ENCODE results near the gene NLGN2.
A peak's percentile ranks its signal among the peaks of the same experiment; 100 is the strongest.
"Not testable (repeated sequence)": the region's sequence is repeated elsewhere in the genome, so short reads cannot be mapped to it uniquely, and the experiment has no call there.

The NLGN2 gene

GRCh38 chr17:7407485-7408251 lies at the start of gene NLGN2:
TSS of gene NLGN2 (plus strand) at chr17:7407845. CDS start at chr17:7408256, 411 bp downstream.
- H3K4me3 ChIP-seq (ENCODE audit: low read depth, low read length), result peak within 1 kb of the TSS; percentile 18

GRCh38 chr17:7361906-7362305 lies 45.7 kb upstream of the NLGN2 start:
- no peak overlapping the region for H3K4me3 ChIP-seq (ENCODE audit: low read depth, low read length)

GRCh38 chr17:7363311-7363710 lies 44.3 kb upstream of the NLGN2 start:
- no peak overlapping the region for H3K4me3 ChIP-seq (ENCODE audit: low read depth, low read length)

GRCh38 chr17:7365963-7366362 lies 41.7 kb upstream of the NLGN2 start:
- H3K4me3 ChIP-seq (ENCODE audit: low read depth, low read length), result not testable (repeated sequence)

- H3K4me3 ChIP-seq (ENCODE audit: low read depth, low read length), result no peak overlapping the region
Measured at GRCh38 chr17:7367083-7367482, 40.6 kb upstream of the NLGN2 start.

GRCh38 chr17:7367918-7368598 lies 39.6 kb upstream of the NLGN2 start:
- H3K4me3 ChIP-seq (ENCODE audit: low read depth, low read length), result no peak overlapping the region

- H3K4me3 ChIP-seq (ENCODE audit: low read depth, low read length), result not testable (repeated sequence)
Measured at GRCh38 chr17:7368599-7368994, 39.0 kb upstream of the NLGN2 start.

- no peak overlapping the region for H3K4me3 ChIP-seq (ENCODE audit: low read depth, low read length)
Measured at GRCh38 chr17:7369825-7370224, 37.8 kb upstream of the NLGN2 start.

- H3K4me3 ChIP-seq (ENCODE audit: low read depth, low read length), result no peak overlapping the region
Measured at GRCh38 chr17:7370853-7371252, 36.8 kb upstream of the NLGN2 start.

- no peak overlapping the region for H3K4me3 ChIP-seq (ENCODE audit: low read depth, low read length)
Measured at GRCh38 chr17:7374353-7374752, 33.3 kb upstream of the NLGN2 start.

- no peak overlapping the region for H3K4me3 ChIP-seq (ENCODE audit: low read depth, low read length)
Measured at GRCh38 chr17:7379134-7379533, 28.5 kb upstream of the NLGN2 start.

- no peak overlapping the region for H3K4me3 ChIP-seq (ENCODE audit: low read depth, low read length)
Measured at GRCh38 chr17:7380321-7380720, 27.3 kb upstream of the NLGN2 start.

GRCh38 chr17:7380855-7381683 lies 26.6 kb upstream of the NLGN2 start, which contains the start of gene TNK1:
TSS of gene TNK1 (plus strand) at chr17:7381089. CDS start at chr17:7382927, 1,838 bp downstream.
- peak within 1 kb of the TSS; percentile 50 for H3K4me3 ChIP-seq (ENCODE audit: low read depth, low read length)

- no peak overlapping the region for H3K4me3 ChIP-seq (ENCODE audit: low read depth, low read length)
Measured at GRCh38 chr17:7382901-7383300, 24.7 kb upstream of the NLGN2 start.

- no peak overlapping the region for H3K4me3 ChIP-seq (ENCODE audit: low read depth, low read length)
Measured at GRCh38 chr17:7383371-7383741, 24.3 kb upstream of the NLGN2 start.

GRCh38 chr17:7383742-7384488 lies 23.7 kb upstream of the NLGN2 start:
- H3K4me3 ChIP-seq (ENCODE audit: low read depth, low read length), result peak overlapping the region; percentile 43

GRCh38 chr17:7384489-7385081 lies 23.1 kb upstream of the NLGN2 start:
- H3K4me3 ChIP-seq (ENCODE audit: low read depth, low read length), result peak overlapping the region; percentile 43

- no peak overlapping the region for H3K4me3 ChIP-seq (ENCODE audit: low read depth, low read length)
Measured at GRCh38 chr17:7388856-7389255, 18.8 kb upstream of the NLGN2 start.

GRCh38 chr17:7389924-7390910 lies 17.4 kb upstream of the NLGN2 start:
- H3K4me3 ChIP-seq (ENCODE audit: low read depth, low read length), result no peak overlapping the region
